Neutrophil (primary cell): ENCODE results near the gene VPS33B.

ENCODE experiments used
- H3K27ac ChIP-seq: fragments of 200-600 bp; sonication (generic); 2 replicates; pipeline ENCODE4 v1.5.1; 2016; ENCODE audit warnings: mild to moderate bottlenecking, moderate library complexity
- H3K27me3 ChIP-seq: fragments of 200-600 bp; sonication (generic); 2 replicates; pipeline ENCODE4 v1.6.0; 2016; ENCODE audit warnings: mild to moderate bottlenecking
- H3K36me3 ChIP-seq: fragments of 200-600 bp; sonication (generic); 2 replicates; pipeline ENCODE4 v1.5.1; 2017
- H3K4me1 ChIP-seq, 2 experiments: fragments of 200-600 bp in 1 of 2; sonication (generic) in 1 of 2; 1 replicate in 1 of 2; 2 replicates in 1 of 2; pipeline versions ENCODE4 v1.5.1 to v1.6.1; 2013 to 2016; ENCODE audit warnings: low read depth in 1 of 2, low read length in 1 of 2, mild to moderate bottlenecking in 1 of 2, moderate library complexity in 1 of 2; ENCODE audit not compliant: control insufficient read depth in 1 of 2, insufficient read depth in 1 of 2
- H3K4me3 ChIP-seq, 2 experiments: fragments of 200-600 bp in 1 of 2; sonication (generic) in 1 of 2; 1 replicate in 1 of 2; 2 replicates in 1 of 2; pipeline ENCODE4 v1.5.1; 2013 to 2016; ENCODE audit warnings: low read depth in 1 of 2, low read length in 1 of 2, mild to moderate bottlenecking in 1 of 2, moderate library complexity in 1 of 2
- H3K9me3 ChIP-seq: fragments of 200-600 bp; sonication (generic); 2 replicates; pipeline ENCODE4 v1.5.1; 2016
- CTCF ChIP-seq: fragments of 200-600 bp; sonication (generic); IDR thresholded peaks from 2 replicates; pipeline ENCODE4 v1.5.1; 2016; ENCODE audit warnings: antibody characterized with exemption

Gene VPS33B

GRCh38 chr15:90962021-90962420, 60.4 kb downstream of the VPS33B start:
- Histone ChIP-seq H3K27me3 (no peaks in the 10 kb centered on the region), H3K9me3 (no peaks in the 10 kb centered on the region), H3K4me3 (no peak overlapping the region), H3K36me3 (peaks cover 43% of the 10 kb centered on the region), H3K4me1 (peaks cover 0 to 4% of the 10 kb centered on the region in 2 experiments), H3K27ac (no peak overlapping the region)
- TF ChIP-seq CTCF: no peak

DNA sequence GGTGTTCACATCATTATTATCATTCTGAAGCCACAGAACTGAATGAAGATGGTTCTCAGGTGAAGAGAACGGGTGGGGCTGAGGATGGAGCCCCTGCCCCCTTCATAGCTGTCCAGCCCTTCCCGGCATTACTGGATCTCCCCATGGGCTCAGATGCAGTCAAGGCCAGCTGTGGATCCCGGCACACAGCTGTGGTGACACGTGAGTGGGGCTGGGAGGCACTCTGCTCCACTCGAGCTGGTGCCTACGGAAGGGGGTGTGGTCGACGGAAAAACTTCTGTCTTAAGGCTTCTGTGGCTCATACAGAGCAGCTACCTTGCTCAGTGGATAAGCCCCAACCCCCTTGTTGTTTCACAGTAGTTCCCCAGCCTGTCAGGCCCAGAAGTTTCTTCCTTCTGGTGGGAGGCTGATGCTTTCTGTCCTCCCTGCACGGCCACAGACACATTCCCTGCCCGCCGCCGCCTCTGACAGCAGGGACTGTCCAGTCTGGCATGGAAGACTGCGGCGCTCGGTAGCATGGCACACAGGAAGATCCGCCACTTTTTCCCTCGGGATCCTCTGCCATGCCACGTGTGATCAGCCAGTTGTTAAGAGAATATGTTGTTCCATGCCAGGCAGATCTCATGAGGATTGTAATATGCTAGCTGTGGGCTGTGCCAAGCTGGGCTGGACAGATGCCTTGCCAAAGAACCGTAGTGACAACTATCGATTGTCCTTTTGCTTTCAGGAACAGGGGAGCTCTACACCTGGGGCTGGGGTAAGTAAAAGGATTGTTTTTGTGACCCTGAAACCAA, 61.9 kb downstream of the VPS33B start:
- peaks cover 30% of the 10 kb centered on the region for H3K36me3 ChIP-seq
- H3K4me3 ChIP-seq: no peak overlapping the region
- TF ChIP-seq CTCF: no peak
- H3K9me3 ChIP-seq: no peaks in the 10 kb centered on the region
- no peak overlapping the region for H3K27ac ChIP-seq
- H3K4me1 ChIP-seq: peaks cover 10 to 20% of the 10 kb centered on the region in 2 experiments
- no peaks in the 10 kb centered on the region for H3K27me3 ChIP-seq

GRCh38 chr15:90959894-90960293, 62.5 kb downstream of the VPS33B start:
- Histone ChIP-seq H3K9me3 (no peaks in the 10 kb centered on the region), H3K4me1 (peaks cover 16 to 24% of the 10 kb centered on the region in 2 experiments), H3K27ac (no peak overlapping the region), H3K36me3 (peaks cover 27% of the 10 kb centered on the region), H3K4me3 (no peak overlapping the region), H3K27me3 (no peaks in the 10 kb centered on the region)
- no peak for TF ChIP-seq CTCF

GRCh38 chr15:90959028-90959595, 63.3 kb downstream of the VPS33B start:
- TF ChIP-seq CTCF: no peak
- no peak overlapping the region for H3K27ac ChIP-seq
- no peaks in the 10 kb centered on the region for H3K27me3 ChIP-seq
- no peaks in the 10 kb centered on the region for H3K9me3 ChIP-seq
- peaks cover 27% of the 10 kb centered on the region for H3K36me3 ChIP-seq
- peaks cover 23 to 30% of the 10 kb centered on the region in 2 experiments for H3K4me1 ChIP-seq
- H3K4me3 ChIP-seq: no peak overlapping the region

DNA sequence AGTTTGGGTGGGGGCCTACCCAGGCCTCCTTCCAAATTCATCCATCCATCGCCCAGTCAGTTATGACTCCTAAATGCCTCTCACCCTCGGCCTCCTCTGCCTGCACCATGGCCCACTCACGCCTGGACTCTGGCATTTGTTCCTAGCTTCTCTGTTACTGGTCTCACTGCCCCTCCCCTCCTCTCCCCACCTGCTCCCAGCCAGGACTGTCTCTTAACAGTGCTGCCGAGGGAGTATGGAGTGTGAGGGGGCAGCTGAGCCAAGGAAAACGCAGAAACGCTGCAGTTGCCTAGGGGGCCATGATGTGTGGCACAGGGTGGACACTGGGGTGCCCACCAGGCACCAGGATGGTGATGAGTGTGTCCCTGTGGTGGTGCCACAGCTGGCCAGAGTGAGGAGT, 64.6 kb downstream of the VPS33B start:
- H3K27me3 ChIP-seq: no peaks in the 10 kb centered on the region
- no peaks in the 10 kb centered on the region for H3K9me3 ChIP-seq
- no peak overlapping the region for H3K4me3 ChIP-seq
- H3K4me1 ChIP-seq: peaks cover 23 to 30% of the 10 kb centered on the region in 2 experiments
- H3K27ac ChIP-seq: no peak overlapping the region
- peaks cover 40% of the 10 kb centered on the region for H3K36me3 ChIP-seq
- no peak for TF ChIP-seq CTCF
